ENCODE data around the gene SMIM33.

- TF ChIP-seq CTCF (IDR thresholded peaks at IDR 0.05) (no peak), EP300 (IDR thresholded peaks at IDR 0.05) (no peak)
Observed at GRCh38 chr5:139461698-139462097, 9.1 kb upstream of the SMIM33 start.
